Measurements from ENCODE around the gene TREML4. TPM values are rescaled to one million over a fixed set of nuclear protein-coding genes. Genes with fewer than 3 reads are reported as not detected.

The TREML4 gene
- total and polyA plus RNA-seq, 9 of the 15 experiments (the other 6 are each of a cell fraction or from before 2014, with no cell fraction given): not detected

DNA sequence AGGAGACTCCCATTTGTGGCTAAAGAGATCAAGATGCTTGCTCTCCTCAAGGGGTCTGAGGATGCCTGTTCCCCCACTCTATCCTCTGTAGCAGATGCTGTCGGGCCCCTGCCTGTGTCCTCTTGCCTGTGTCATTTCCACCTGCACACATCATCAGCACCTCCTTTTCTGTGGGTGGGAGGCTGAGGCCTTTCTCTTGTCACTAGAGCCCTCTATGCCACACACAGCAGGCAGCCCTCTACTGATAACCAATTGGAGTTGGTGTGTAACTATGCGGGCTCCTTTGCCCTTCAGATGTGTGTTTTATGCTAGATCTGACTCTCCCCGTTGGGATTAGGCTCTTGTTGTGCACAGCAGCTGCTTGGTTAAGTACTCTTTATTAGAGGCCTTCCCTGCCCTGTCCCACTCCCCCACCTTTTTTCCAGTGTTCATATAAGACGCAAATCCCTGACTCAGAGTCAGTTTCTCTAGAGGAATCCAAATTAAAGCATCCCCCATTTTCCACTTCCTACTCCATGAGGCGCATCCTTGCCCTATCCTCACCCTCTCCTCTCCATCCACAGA, 34.9 kb upstream of the TREML4 start (continued):
- TF ChIP-seq, protein P1, sequence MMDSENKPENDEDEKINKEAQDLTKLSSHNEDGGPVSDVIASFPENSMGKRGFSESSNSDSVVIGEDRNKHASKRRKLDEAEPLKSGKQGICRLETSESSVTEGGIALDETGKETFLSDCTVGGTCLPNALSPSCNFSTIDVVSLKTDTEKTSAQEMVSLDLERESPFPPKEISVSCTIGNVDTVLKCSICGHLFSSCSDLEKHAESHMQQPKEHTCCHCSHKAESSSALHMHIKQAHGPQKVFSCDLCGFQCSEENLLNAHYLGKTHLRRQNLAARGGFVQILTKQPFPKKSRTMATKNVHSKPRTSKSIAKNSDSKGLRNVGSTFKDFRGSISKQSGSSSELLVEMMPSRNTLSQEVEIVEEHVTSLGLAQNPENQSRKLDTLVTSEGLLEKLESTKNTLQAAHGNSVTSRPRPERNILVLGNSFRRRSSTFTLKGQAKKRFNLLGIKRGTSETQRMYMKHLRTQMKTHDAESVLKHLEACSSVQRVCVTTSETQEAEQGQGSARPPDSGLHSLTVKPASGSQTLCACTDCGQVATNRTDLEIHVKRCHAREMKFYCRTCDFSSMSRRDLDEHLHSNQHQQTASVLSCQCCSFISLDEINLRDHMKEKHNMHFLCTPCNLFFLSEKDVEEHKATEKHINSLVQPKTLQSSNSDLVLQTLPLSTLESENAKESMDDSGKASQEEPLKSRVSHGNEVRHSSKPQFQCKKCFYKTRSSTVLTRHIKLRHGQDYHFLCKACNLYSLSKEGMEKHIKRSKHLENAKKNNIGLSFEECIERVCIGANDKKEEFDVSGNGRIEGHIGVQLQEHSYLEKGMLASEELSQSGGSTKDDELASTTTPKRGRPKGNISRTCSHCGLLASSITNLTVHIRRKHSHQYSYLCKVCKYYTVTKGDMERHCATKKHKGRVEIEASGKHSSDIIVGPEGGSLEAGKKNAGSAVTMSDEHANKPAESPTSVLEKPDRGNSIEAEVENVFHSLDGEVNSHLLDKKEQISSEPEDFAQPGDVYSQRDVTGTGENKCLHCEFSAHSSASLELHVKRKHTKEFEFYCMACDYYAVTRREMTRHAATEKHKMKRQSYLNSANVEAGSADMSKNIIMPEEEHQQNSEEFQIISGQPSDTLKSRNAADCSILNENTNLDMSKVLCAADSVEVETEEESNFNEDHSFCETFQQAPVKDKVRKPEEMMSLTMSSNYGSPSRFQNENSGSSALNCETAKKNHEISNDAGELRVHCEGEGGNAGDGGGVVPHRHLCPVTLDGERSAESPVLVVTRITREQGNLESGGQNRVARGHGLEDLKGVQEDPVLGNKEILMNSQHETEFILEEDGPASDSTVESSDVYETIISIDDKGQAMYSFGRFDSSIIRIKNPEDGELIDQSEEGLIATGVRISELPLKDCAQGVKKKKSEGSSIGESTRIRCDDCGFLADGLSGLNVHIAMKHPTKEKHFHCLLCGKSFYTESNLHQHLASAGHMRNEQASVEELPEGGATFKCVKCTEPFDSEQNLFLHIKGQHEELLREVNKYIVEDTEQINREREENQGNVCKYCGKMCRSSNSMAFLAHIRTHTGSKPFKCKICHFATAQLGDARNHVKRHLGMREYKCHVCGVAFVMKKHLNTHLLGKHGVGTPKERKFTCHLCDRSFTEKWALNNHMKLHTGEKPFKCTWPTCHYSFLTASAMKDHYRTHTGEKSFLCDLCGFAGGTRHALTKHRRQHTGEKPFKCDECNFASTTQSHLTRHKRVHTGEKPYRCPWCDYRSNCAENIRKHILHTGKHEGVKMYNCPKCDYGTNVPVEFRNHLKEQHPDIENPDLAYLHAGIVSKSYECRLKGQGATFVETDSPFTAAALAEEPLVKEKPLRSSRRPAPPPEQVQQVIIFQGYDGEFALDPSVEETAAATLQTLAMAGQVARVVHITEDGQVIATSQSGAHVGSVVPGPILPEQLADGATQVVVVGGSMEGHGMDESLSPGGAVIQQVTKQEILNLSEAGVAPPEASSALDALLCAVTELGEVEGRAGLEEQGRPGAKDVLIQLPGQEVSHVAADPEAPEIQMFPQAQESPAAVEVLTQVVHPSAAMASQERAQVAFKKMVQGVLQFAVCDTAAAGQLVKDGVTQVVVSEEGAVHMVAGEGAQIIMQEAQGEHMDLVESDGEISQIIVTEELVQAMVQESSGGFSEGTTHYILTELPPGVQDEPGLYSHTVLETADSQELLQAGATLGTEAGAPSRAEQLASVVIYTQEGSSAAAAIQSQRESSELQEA (IDR thresholded peaks at IDR 0.05; ENCODE audit: low read depth): no peak
- TF ChIP-seq, protein P2, sequence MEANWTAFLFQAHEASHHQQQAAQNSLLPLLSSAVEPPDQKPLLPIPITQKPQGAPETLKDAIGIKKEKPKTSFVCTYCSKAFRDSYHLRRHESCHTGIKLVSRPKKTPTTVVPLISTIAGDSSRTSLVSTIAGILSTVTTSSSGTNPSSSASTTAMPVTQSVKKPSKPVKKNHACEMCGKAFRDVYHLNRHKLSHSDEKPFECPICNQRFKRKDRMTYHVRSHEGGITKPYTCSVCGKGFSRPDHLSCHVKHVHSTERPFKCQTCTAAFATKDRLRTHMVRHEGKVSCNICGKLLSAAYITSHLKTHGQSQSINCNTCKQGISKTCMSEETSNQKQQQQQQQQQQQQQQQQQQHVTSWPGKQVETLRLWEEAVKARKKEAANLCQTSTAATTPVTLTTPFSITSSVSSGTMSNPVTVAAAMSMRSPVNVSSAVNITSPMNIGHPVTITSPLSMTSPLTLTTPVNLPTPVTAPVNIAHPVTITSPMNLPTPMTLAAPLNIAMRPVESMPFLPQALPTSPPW (CRISPR knock-in tag; IDR thresholded peaks at IDR 0.05): no peak
